ENCODE data around the gene SCIMP.
"Not testable (repeated sequence)": the region's sequence is repeated elsewhere in the genome, so short reads cannot be mapped to it uniquely, and the experiment has no call there.

The SCIMP gene

GRCh38 chr17:5191541-5192417 is 42.9 kb downstream of the SCIMP start, which contains the start of gene ZNF594:
TSS of gene ZNF594 (minus strand) at chr17:5191868. CDS start at chr17:5184256, 7,612 bp downstream.
- in situ Hi-C loops (cut with HindIII; ENCODE audit: low sequenced_read_pairs) = no loop called here
- DNase-seq (ENCODE audit: low read depth, low spot score) = peak; percentile 97

GRCh38 chr17:5184288-5184687 is 50.4 kb downstream of the SCIMP start:
- in situ Hi-C loops (cut with HindIII; ENCODE audit: low sequenced_read_pairs) = no loop called here
- H3K4me3 ChIP-seq (ENCODE audit: low read depth, low read length) = no peak overlapping the region
- DNase-seq (ENCODE audit: low read depth, low spot score) = no peak
- no peak for TF ChIP-seq CTCF (IDR thresholded peaks at IDR 0.05; ENCODE audit: low read depth, low read length)

More at GRCh38 chr17:5191541-5192417, 42.9 kb downstream of the SCIMP start, which contains the start of gene ZNF594:
- TF ChIP-seq CTCF (IDR thresholded peaks at IDR 0.05; ENCODE audit: low read depth, low read length) = peak; percentile 79
- H3K4me3 ChIP-seq (ENCODE audit: low read depth, low read length) = peak within 1 kb of the TSS; percentile 86

- no peak for TF ChIP-seq CTCF (IDR thresholded peaks at IDR 0.05; ENCODE audit: low read depth, low read length)
- no peak overlapping the region for H3K4me3 ChIP-seq (ENCODE audit: low read depth, low read length)
- no peak for DNase-seq (ENCODE audit: low read depth, low spot score)
- in situ Hi-C loops (cut with HindIII; ENCODE audit: low sequenced_read_pairs) = no loop called here
Measured at GRCh38 chr17:5183410-5183793, 51.3 kb downstream of the SCIMP start.

- no peak for TF ChIP-seq CTCF (IDR thresholded peaks at IDR 0.05; ENCODE audit: low read depth, low read length)
- no peak overlapping the region for H3K4me3 ChIP-seq (ENCODE audit: low read depth, low read length)
- DNase-seq (ENCODE audit: low read depth, low spot score) = no peak
- in situ Hi-C loops (cut with HindIII; ENCODE audit: low sequenced_read_pairs) = no loop called here
Measured at GRCh38 chr17:5182597-5183409, 51.9 kb downstream of the SCIMP start.

- H3K4me3 ChIP-seq (ENCODE audit: low read depth, low read length) = no peak overlapping the region
- no peak for DNase-seq (ENCODE audit: low read depth, low spot score)
- no peak for TF ChIP-seq CTCF (IDR thresholded peaks at IDR 0.05; ENCODE audit: low read depth, low read length)
- in situ Hi-C loops (cut with HindIII; ENCODE audit: low sequenced_read_pairs) = no loop called here
Measured at GRCh38 chr17:5181509-5182305, 53.0 kb downstream of the SCIMP start.

- in situ Hi-C loops (cut with HindIII; ENCODE audit: low sequenced_read_pairs) = no loop called here
- no peak for TF ChIP-seq CTCF (IDR thresholded peaks at IDR 0.05; ENCODE audit: low read depth, low read length)
- no peak overlapping the region for H3K4me3 ChIP-seq (ENCODE audit: low read depth, low read length)
- no peak for DNase-seq (ENCODE audit: low read depth, low spot score)
Measured at GRCh38 chr17:5179003-5179402, 55.7 kb downstream of the SCIMP start.

GRCh38 chr17:5175027-5175426 is 59.6 kb downstream of the SCIMP start:
- DNase-seq (ENCODE audit: low read depth, low spot score); H3K4me3 ChIP-seq (ENCODE audit: low read depth, low read length); in situ Hi-C loops (cut with HindIII; ENCODE audit: low sequenced_read_pairs): not testable (repeated sequence)

- in situ Hi-C loops (cut with HindIII; ENCODE audit: low sequenced_read_pairs) = not testable (repeated sequence)
- peak; percentile 13 for DNase-seq (ENCODE audit: low read depth, low spot score)
Measured at GRCh38 chr17:5165791-5166564, 68.7 kb downstream of the SCIMP start.

More at GRCh38 chr17:5165791-5166564, 68.7 kb downstream of the SCIMP start:
- H3K4me3 ChIP-seq (ENCODE audit: low read depth, low read length) = not testable (repeated sequence)
